Chondrocyte (in vitro differentiated cells): ENCODE results near the gene TSGA10IP. TPM values are rescaled to one million over a fixed set of nuclear protein-coding genes. Genes with fewer than 3 reads are reported as not detected.

ENCODE experiments used
- DNase-seq: peaks from one replicate; pipeline ENCODE4 v3.0.0; 2021; ENCODE audit warnings: mixed read lengths, low spot score
- H3K27ac Mint-ChIP-seq: one replicate; pipeline ENCODE4 v1.8.0; 2021; ENCODE audit warnings: mild to moderate bottlenecking, moderate library complexity, mixed read lengths; ENCODE audit not compliant: unreplicated experiment
- H3K27me3 Mint-ChIP-seq: 2 replicates; pipeline ENCODE4 v1.8.0; 2021; ENCODE audit warnings: low read depth, mixed read lengths
- H3K36me3 Mint-ChIP-seq: 2 replicates; pipeline ENCODE4 v1.8.0; 2021; ENCODE audit warnings: low read depth, mixed read lengths
- H3K4me1 Mint-ChIP-seq: 2 replicates; pipeline ENCODE4 v1.8.0; 2021; ENCODE audit warnings: low read depth, mild to moderate bottlenecking, mixed read lengths
- H3K4me3 Mint-ChIP-seq: one replicate; pipeline ENCODE4 v1.8.0; 2021; ENCODE audit warnings: mild to moderate bottlenecking, moderate library complexity, mixed read lengths; ENCODE audit not compliant: unreplicated experiment
- H3K9me3 Mint-ChIP-seq: 2 replicates; pipeline ENCODE4 v1.8.0; 2021; ENCODE audit warnings: low read depth, mixed read lengths
- CTCF ChIP-seq: fragments of 200-600 bp; sonication (generic); IDR thresholded peaks from 2 replicates; pipeline ENCODE4 v1.5.0; 2021; ENCODE audit warnings: antibody characterized with exemption, mild to moderate bottlenecking, moderate library complexity
- total RNA-seq: library from RNA; stranded (reverse); gene quantifications from 3 replicates; pipeline ENCODE4 v1.2.1, GENCODE V29; 2021

Gene TSGA10IP
- total RNA-seq, 1 donor from 2014 or later: not detected

- Mint-ChIP-seq H3K27ac (peak overlapping the region; percentile 57), H3K27me3 (no peaks in the 10 kb centered on the region), H3K36me3 (peaks cover 4% of the 10 kb centered on the region), H3K4me1 (peaks cover 22% of the 10 kb centered on the region), H3K9me3 (no peaks in the 10 kb centered on the region), H3K4me3 (no peak overlapping the region)
- no peak for TF ChIP-seq CTCF
- no peak for DNase-seq
These were observed 61.0 kb downstream of the TSGA10IP start for GRCh38 chr11:66006134-66006890.

GRCh38 chr11:66006891-66007176 lies 61.6 kb downstream of the TSGA10IP start:
- Mint-ChIP-seq H3K4me3 (no peak overlapping the region), H3K36me3 (peaks cover 4% of the 10 kb centered on the region), H3K27ac (no peak overlapping the region), H3K4me1 (peaks cover 24% of the 10 kb centered on the region), H3K9me3 (no peaks in the 10 kb centered on the region), H3K27me3 (no peaks in the 10 kb centered on the region)
- no peak for TF ChIP-seq CTCF
- no peak for DNase-seq

- TF ChIP-seq CTCF: no peak
- Mint-ChIP-seq H3K27me3 (no peaks in the 10 kb centered on the region), H3K9me3 (no peaks in the 10 kb centered on the region), H3K4me1 (peaks cover 24% of the 10 kb centered on the region), H3K27ac (no peak overlapping the region), H3K36me3 (peaks cover 4% of the 10 kb centered on the region), H3K4me3 (no peak overlapping the region)
- DNase-seq: no peak
These were observed 61.9 kb downstream of the TSGA10IP start for GRCh38 chr11:66007201-66007634.

- Mint-ChIP-seq H3K9me3 (no peaks in the 10 kb centered on the region), H3K27ac (no peak overlapping the region), H3K4me1 (peaks cover 25% of the 10 kb centered on the region), H3K4me3 (no peak overlapping the region), H3K27me3 (no peaks in the 10 kb centered on the region), H3K36me3 (peaks cover 4% of the 10 kb centered on the region)
- DNase-seq: no peak
- no peak for TF ChIP-seq CTCF
These were observed 62.8 kb downstream of the TSGA10IP start for GRCh38 chr11:66008095-66008467.

- H3K27me3 Mint-ChIP-seq: no peaks in the 10 kb centered on the region
- H3K4me1 Mint-ChIP-seq: peaks cover 25% of the 10 kb centered on the region
- no peak for TF ChIP-seq CTCF
- H3K9me3 Mint-ChIP-seq: no peaks in the 10 kb centered on the region
- H3K4me3 Mint-ChIP-seq: no peak overlapping the region
- H3K27ac Mint-ChIP-seq: peak overlapping the region; percentile 71
- no peak for DNase-seq
- peaks cover 4% of the 10 kb centered on the region for H3K36me3 Mint-ChIP-seq
These were observed 63.3 kb downstream of the TSGA10IP start for GRCh38 chr11:66008468-66009101.

Other genes with a start within 250 kb of the TSGA10IP start
- 39.9 to 53.6 TPM (median 43.2 TPM) in 3 replicates for gene KAT5, start 233.2 kb upstream of the TSGA10IP start, total RNA-seq
- gene RNASEH2C, start 224.7 kb upstream of the TSGA10IP start, total RNA-seq: 39.3 to 56.9 TPM (median 42.7 TPM) in 3 replicates
- gene AP5B1, start 164.5 kb upstream of the TSGA10IP start, total RNA-seq: 13.8 to 14.6 TPM (median 14.1 TPM) in 3 replicates
- 0.12 TPM in 1 of 3 replicates, not detected in the others for gene OVOL1, start 158.4 kb upstream of the TSGA10IP start, total RNA-seq
- gene SNX32, start 111.5 kb upstream of the TSGA10IP start, total RNA-seq: 0.79 to 1.8 TPM (median 0.80 TPM) in 3 replicates
- gene CFL1, start 87.3 kb upstream of the TSGA10IP start, total RNA-seq: 850 to 1,236 TPM (median 1,222 TPM) in 3 replicates
- 55.7 to 68.4 TPM (median 66.3 TPM) in 3 replicates for gene MUS81, start 85.0 kb upstream of the TSGA10IP start, total RNA-seq
- gene EFEMP2, start 72.7 kb upstream of the TSGA10IP start, total RNA-seq: 174 to 310 TPM (median 290 TPM) in 3 replicates
- gene CTSW, start 65.6 kb upstream of the TSGA10IP start, total RNA-seq: not detected in 3 replicates
- gene FIBP, start 57.0 kb upstream of the TSGA10IP start, total RNA-seq: 82.7 to 100 TPM (median 83.5 TPM) in 3 replicates
- gene CCDC85B, start 54.8 kb upstream of the TSGA10IP start, total RNA-seq: 23.4 to 31.6 TPM (median 26.6 TPM) in 3 replicates
- 5.8 to 12.3 TPM (median 7.5 TPM) in 3 replicates for gene FOSL1, start 45.1 kb upstream of the TSGA10IP start, total RNA-seq
- 68.2 to 69.8 TPM (median 68.8 TPM) in 3 replicates for gene C11orf68, start 26.4 kb upstream of the TSGA10IP start, total RNA-seq
- 111 to 142 TPM (median 116 TPM) in 3 replicates for gene DRAP1, start 26.1 kb upstream of the TSGA10IP start, total RNA-seq
- gene SART1, start 16.3 kb downstream of the TSGA10IP start, total RNA-seq: 30.3 to 37.3 TPM (median 34.4 TPM) in 3 replicates
- 30.6 to 36.6 TPM (median 34.0 TPM) in 3 replicates for gene EIF1AD, start 56.7 kb downstream of the TSGA10IP start, total RNA-seq
- 178 to 243 TPM (median 187 TPM) in 3 replicates for gene BANF1, start 57.0 kb downstream of the TSGA10IP start, total RNA-seq
- gene CST6, start 66.5 kb downstream of the TSGA10IP start, total RNA-seq: not detected in 3 replicates
- 0.44 TPM in 1 of 3 replicates, not detected in the others for gene CATSPER1, start 81.0 kb downstream of the TSGA10IP start, total RNA-seq
- 1.1 to 2.0 TPM (median 1.8 TPM) in 3 replicates for gene GAL3ST3, start 103.7 kb downstream of the TSGA10IP start, total RNA-seq
- 142 to 169 TPM (median 143 TPM) in 3 replicates for gene SF3B2, start 106.9 kb downstream of the TSGA10IP start, total RNA-seq
- gene PACS1, start 124.8 kb downstream of the TSGA10IP start, total RNA-seq: 74.4 to 90.7 TPM (median 85.7 TPM) in 3 replicates